HEK293 (cell line): ENCODE measurements around the gene COL24A1.

ENCODE experiments used
- GFI1B ChIP-seq: fragments of 450-650 bp; formaldehyde crosslinking; IDR thresholded peaks from 2 replicates; pipeline ENCODE4 v1.5.1; 2016; ENCODE audit warnings: missing biosample characterization, missing genetic modification characterization
- HIC1 ChIP-seq: fragments of 450-650 bp; formaldehyde crosslinking; IDR thresholded peaks from 2 replicates; pipeline ENCODE4 v1.5.1; 2016; ENCODE audit warnings: missing biosample characterization, missing genetic modification characterization
- KLF16 ChIP-seq: fragments of 450-650 bp; formaldehyde crosslinking; IDR thresholded peaks from 2 replicates; pipeline ENCODE4 v1.5.1; 2017; ENCODE audit warnings: missing biosample characterization, missing genetic modification characterization
- TSHZ1 ChIP-seq: fragments of 450-650 bp; formaldehyde crosslinking; IDR thresholded peaks from 2 replicates; pipeline ENCODE4 v1.5.1; 2016; ENCODE audit warnings: missing biosample characterization, missing genetic modification characterization, borderline replicate concordance
- ZBTB17 ChIP-seq: fragments of 450-650 bp; formaldehyde crosslinking; IDR thresholded peaks from 2 replicates; pipeline ENCODE4 v1.5.1; 2016; ENCODE audit warnings: missing biosample characterization, missing genetic modification characterization
- ZNF138 ChIP-seq: fragments of 450-650 bp; formaldehyde crosslinking; IDR thresholded peaks from 2 replicates; pipeline ENCODE4 v1.5.1; 2016; ENCODE audit warnings: missing biosample characterization, missing genetic modification characterization, borderline replicate concordance
- ZNF48 ChIP-seq: fragments of 450-650 bp; formaldehyde crosslinking; IDR thresholded peaks from 2 replicates; pipeline ENCODE4 v1.5.1; 2016; ENCODE audit warnings: missing biosample characterization, missing genetic modification characterization
- TF ChIP-seq, protein P1 (sequence below): fragments of 450-650 bp; formaldehyde crosslinking; IDR thresholded peaks from 2 replicates; pipeline ENCODE4 v1.5.1; 2016; ENCODE audit warnings: missing biosample characterization, missing genetic modification characterization
- TF ChIP-seq, protein P2 (sequence below): fragments of 450-650 bp; formaldehyde crosslinking; IDR thresholded peaks from 2 replicates; pipeline ENCODE4 v1.5.1; 2016; ENCODE audit warnings: missing biosample characterization, missing genetic modification characterization

GRCh38 chr1:86082183-86082582, 74.4 kb downstream of the COL24A1 start:
- TF ChIP-seq, protein P1, sequence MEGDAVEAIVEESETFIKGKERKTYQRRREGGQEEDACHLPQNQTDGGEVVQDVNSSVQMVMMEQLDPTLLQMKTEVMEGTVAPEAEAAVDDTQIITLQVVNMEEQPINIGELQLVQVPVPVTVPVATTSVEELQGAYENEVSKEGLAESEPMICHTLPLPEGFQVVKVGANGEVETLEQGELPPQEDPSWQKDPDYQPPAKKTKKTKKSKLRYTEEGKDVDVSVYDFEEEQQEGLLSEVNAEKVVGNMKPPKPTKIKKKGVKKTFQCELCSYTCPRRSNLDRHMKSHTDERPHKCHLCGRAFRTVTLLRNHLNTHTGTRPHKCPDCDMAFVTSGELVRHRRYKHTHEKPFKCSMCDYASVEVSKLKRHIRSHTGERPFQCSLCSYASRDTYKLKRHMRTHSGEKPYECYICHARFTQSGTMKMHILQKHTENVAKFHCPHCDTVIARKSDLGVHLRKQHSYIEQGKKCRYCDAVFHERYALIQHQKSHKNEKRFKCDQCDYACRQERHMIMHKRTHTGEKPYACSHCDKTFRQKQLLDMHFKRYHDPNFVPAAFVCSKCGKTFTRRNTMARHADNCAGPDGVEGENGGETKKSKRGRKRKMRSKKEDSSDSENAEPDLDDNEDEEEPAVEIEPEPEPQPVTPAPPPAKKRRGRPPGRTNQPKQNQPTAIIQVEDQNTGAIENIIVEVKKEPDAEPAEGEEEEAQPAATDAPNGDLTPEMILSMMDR (tag by site-specific recombination): no peak
- TF ChIP-seq KLF16 (no peak), ZBTB17 (tag by site-specific recombination) (no peak), TSHZ1 (tag by site-specific recombination) (no peak), GFI1B (tag by site-specific recombination) (no peak), ZNF48 (no peak), ZNF138 (tag by site-specific recombination) (no peak), HIC1 (tag by site-specific recombination) (no peak)
- TF ChIP-seq, protein P2, sequence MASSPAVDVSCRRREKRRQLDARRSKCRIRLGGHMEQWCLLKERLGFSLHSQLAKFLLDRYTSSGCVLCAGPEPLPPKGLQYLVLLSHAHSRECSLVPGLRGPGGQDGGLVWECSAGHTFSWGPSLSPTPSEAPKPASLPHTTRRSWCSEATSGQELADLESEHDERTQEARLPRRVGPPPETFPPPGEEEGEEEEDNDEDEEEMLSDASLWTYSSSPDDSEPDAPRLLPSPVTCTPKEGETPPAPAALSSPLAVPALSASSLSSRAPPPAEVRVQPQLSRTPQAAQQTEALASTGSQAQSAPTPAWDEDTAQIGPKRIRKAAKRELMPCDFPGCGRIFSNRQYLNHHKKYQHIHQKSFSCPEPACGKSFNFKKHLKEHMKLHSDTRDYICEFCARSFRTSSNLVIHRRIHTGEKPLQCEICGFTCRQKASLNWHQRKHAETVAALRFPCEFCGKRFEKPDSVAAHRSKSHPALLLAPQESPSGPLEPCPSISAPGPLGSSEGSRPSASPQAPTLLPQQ: no peak
